AG04450 (cell line): ENCODE results near the gene SLC39A11. TPM values are rescaled to one million over a fixed set of nuclear protein-coding genes. Genes with fewer than 3 reads are reported as not detected.

Experiments used
- CTCF ChIA-PET: fragments of 300-600, 350-600 bp; formaldehyde crosslinking; extraction: SDS; loops from one replicate; lab custom pipeline; 2022; ENCODE audit warnings: antibody characterized with exemption, inconsistent platforms; lab: Charles Lee
- POLR2A ChIA-PET: fragments of 350-600 bp; formaldehyde crosslinking; extraction: SDS; loops from one replicate; lab custom pipeline; 2021; ENCODE audit warnings: antibody characterized with exemption, inconsistent platforms; lab: Yijun Ruan, JAX
- DNase-seq: peaks from one replicate; pipeline ENCODE4 v3.0.0-alpha.2; 2011; ENCODE audit warnings: low read depth, low spot score
- H3K27ac ChIP-seq: one replicate; pipeline ENCODE4 v1.5.1; 2012; ENCODE audit warnings: low read depth, low read length, control low read depth
- H3K27me3 ChIP-seq: one replicate; pipeline ENCODE4 v1.6.0; 2012; ENCODE audit warnings: low read length; ENCODE audit not compliant: control insufficient read depth, insufficient read depth
- H3K4me3 ChIP-seq: 2 replicates; pipeline ENCODE4 v1.5.1; 2011; ENCODE audit warnings: mild to moderate bottlenecking, low read depth, low read length, control low read depth
- H3K9me3 ChIP-seq: 2 replicates; pipeline ENCODE4 v1.5.1; 2012; ENCODE audit warnings: low read length; ENCODE audit not compliant: control insufficient read depth, insufficient read depth
- polyA plus RNA-seq: library from polyadenylated mRNA; depleted of rRNA; stranded (reverse); fragments of >200 nt; gene quantifications from 2 replicates; pipeline ENCODE4 v1.2.3, GENCODE V29; 2011
- TF ChIP-seq, protein P1 (sequence below): IDR thresholded peaks from 2 replicates; pipeline ENCODE4 v1.5.1; 2011; ENCODE audit warnings: low read depth, low read length, control low read depth, inconsistent platforms

The SLC39A11 gene
- polyA plus RNA-seq, 1 experiment, result 18.0 TPM

DNA sequence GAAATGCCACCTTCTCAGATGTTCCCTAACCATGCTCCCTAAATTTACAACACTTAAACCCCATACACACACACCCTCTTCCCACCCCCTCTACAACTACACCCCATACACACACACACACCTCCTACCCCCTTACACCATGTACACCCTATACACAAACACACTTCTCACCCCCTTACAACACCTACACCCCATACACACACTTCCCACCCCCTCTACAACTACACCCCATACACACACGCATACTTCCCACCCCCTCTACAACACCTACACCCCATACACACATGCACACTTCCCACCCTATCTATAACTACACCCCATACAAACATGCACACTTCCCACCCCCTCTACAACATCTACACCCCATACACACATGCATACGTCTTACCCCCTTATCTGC is 172.0 kb downstream of the SLC39A11 start:
- H3K27me3 ChIP-seq, result no peaks in the 10 kb centered on the region
- ChIA-PET CTCF (no interaction called here), POLR2A (no interaction called here)
- H3K27ac ChIP-seq, result no peak overlapping the region
- TF ChIP-seq, protein P1, sequence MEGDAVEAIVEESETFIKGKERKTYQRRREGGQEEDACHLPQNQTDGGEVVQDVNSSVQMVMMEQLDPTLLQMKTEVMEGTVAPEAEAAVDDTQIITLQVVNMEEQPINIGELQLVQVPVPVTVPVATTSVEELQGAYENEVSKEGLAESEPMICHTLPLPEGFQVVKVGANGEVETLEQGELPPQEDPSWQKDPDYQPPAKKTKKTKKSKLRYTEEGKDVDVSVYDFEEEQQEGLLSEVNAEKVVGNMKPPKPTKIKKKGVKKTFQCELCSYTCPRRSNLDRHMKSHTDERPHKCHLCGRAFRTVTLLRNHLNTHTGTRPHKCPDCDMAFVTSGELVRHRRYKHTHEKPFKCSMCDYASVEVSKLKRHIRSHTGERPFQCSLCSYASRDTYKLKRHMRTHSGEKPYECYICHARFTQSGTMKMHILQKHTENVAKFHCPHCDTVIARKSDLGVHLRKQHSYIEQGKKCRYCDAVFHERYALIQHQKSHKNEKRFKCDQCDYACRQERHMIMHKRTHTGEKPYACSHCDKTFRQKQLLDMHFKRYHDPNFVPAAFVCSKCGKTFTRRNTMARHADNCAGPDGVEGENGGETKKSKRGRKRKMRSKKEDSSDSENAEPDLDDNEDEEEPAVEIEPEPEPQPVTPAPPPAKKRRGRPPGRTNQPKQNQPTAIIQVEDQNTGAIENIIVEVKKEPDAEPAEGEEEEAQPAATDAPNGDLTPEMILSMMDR, result no peak
- peaks cover 5% of the 10 kb centered on the region; the same call in 1 of the 2 replicates for H3K9me3 ChIP-seq
- DNase-seq, result no peak
- H3K4me3 ChIP-seq, result no peak overlapping the region

DNA sequence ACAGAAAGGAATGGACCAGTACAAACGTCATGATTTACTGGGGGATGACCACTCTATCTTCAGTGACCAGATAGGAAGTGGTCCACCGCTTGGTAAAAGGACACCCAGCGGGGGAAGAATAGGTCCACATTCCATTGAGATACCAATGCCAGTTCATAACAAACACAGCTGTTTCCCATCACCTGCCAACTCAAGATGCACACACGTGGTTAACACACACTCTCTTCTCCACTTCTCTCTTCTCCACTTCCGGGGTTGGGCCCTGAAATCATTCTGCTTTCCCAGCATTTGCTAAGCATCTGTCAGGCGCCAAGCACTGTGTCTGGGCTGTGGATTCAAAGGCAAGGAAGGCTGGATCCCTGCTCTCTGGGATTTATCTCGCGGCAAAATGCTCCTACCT is 175.5 kb downstream of the SLC39A11 start:
- no peak overlapping the region for H3K27ac ChIP-seq
- H3K9me3 ChIP-seq, result peaks cover 5% of the 10 kb centered on the region; the same call in 1 of the 2 replicates
- ChIA-PET POLR2A (no interaction called here), CTCF (no interaction called here)
- H3K27me3 ChIP-seq, result no peaks in the 10 kb centered on the region
- no peak overlapping the region for H3K4me3 ChIP-seq
- TF ChIP-seq, protein P1, result no peak
- peak; percentile 20 for DNase-seq

DNA sequence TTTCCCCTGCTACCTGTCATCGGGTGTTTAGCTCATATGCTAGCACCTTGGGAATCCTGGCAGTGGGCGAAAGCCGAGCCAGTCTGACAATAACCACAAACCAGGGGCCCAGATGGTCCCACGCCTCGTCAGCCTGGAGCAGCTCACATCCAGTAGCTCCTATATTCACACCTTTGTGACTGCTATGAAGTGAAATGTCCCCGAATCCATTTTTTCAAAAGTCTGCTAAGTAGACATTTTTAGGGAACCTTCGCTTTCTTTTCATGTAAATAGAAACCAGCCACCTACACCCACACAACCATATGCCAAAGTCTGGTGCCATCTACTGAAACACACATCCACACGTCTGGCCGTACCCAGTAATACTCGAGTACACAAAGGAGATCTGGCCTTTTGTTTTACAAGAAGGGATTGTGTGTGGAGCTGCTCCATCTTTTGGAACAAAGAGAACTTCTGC is 176.8 kb downstream of the SLC39A11 start:
- Histone ChIP-seq H3K9me3 (peaks cover 5% of the 10 kb centered on the region; the same call in 1 of the 2 replicates), H3K4me3 (no peak overlapping the region), H3K27ac (no peak overlapping the region), H3K27me3 (no peaks in the 10 kb centered on the region)
- no peak for DNase-seq
- TF ChIP-seq, protein P1, result no peak
- CTCF ChIA-PET, result no interaction called here
- POLR2A ChIA-PET, result no interaction called here

DNA sequence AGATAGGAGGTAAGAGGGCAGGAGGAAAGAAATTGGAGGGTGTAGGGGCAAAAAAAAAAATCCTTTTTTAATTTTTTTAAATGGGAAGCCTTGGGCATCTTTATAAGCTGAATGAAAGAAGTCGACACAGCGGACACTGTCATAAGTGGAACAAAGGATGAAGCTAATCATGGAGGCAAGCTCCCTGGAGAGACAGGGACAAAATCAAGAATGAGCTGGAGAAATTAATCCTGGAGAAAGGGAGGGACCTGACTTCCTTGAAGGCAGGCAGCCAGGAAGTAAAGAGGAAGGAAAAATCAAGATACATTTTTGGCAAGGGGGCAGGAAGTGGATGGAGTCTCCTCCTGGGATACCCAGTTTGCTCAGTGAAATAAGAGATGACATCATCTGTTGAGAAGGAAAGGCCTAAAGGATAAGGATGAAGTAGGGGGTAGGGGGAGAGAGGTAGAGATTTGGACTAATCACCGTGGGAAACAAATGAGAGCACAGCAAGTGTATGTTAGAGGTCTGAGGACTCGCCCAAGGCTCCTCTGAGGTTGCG is 179.3 kb downstream of the SLC39A11 start:
- Histone ChIP-seq H3K9me3 (peaks cover 5% of the 10 kb centered on the region; the same call in 1 of the 2 replicates), H3K4me3 (no peak overlapping the region), H3K27ac (no peak overlapping the region), H3K27me3 (no peaks in the 10 kb centered on the region)
- ChIA-PET POLR2A (no interaction called here), CTCF (no interaction called here)
- DNase-seq, result no peak
- TF ChIP-seq, protein P1, result no peak

DNA sequence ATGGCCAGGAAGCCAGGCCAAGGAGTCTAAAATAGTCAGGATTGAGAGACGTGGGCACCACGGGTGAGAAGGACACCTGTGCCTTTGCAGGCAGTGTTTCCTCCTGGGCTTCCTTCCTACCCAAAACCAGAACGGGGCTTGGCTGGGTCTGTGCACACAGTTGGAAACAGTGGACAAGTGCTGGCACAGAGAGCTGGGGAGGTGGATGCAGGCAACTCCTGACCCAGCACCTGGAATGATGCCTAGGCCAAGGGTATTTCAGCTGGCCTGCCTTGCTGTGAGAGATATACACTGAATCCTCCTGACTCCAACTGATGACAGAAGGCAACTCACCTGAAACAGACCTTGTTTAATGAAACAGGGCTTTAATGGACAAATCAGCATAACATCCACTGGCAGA is 186.2 kb downstream of the SLC39A11 start:
- Histone ChIP-seq H3K9me3 (no peaks in the 10 kb centered on the region), H3K27me3 (no peaks in the 10 kb centered on the region), H3K27ac (no peak overlapping the region), H3K4me3 (no peak overlapping the region)
- ChIA-PET POLR2A (no interaction called here), CTCF (no interaction called here)
- TF ChIP-seq, protein P1, result no peak
- no peak for DNase-seq
